ENCODE results near the gene PFKM.
"Not testable (repeated sequence)": the region's sequence is repeated elsewhere in the genome, so short reads cannot be mapped to it uniquely, and the experiment has no call there.

Gene PFKM

GRCh38 chr12:48121522-48121921 lies 2.4 kb downstream of the PFKM start:
- no peak for DNase-seq (ENCODE audit: low read depth in 1 of 2, low spot score in 1 of 2)
- Histone ChIP-seq H3K27me3 (ENCODE audit: insufficient read depth, poor library complexity, severe bottlenecking) (peaks cover 30% of the 10 kb centered on the region), H3K4me3 (replicated peaks; ENCODE audit: insufficient read depth, low read length) (no peak overlapping the region), H3K27ac (replicated peaks) (no peak overlapping the region)
- no peak for TF ChIP-seq POLR2AphosphoS5 (IDR thresholded peaks at IDR 0.05; ENCODE audit: low read depth)
- TF ChIP-seq CTCF (IDR thresholded peaks at IDR 0.05; ENCODE audit: insufficient read depth, low read length) = no peak

- no peak for DNase-seq (ENCODE audit: low read depth in 1 of 2, low spot score in 1 of 2)
- no peak overlapping the region for H3K27ac ChIP-seq (replicated peaks)
- no peak for TF ChIP-seq REST (IDR thresholded peaks at IDR 0.05; ENCODE audit: insufficient replicate concordance, low read depth)
- no peak for TF ChIP-seq CTCF (IDR thresholded peaks at IDR 0.05; ENCODE audit: insufficient read depth, low read length)
- TF ChIP-seq SPI1 (IDR thresholded peaks at IDR 0.05; ENCODE audit: borderline replicate concordance, low read depth) = no peak
- no peak for TF ChIP-seq GABPA (IDR thresholded peaks at IDR 0.05; ENCODE audit: low read depth)
- TF ChIP-seq POLR2AphosphoS5 (IDR thresholded peaks at IDR 0.05; ENCODE audit: low read depth) = no peak
- no peak overlapping the region for H3K4me3 ChIP-seq (replicated peaks; ENCODE audit: insufficient read depth, low read length)
- peaks cover 26% of the 10 kb centered on the region for H3K27me3 ChIP-seq (ENCODE audit: insufficient read depth, poor library complexity, severe bottlenecking)
These were observed 3.1 kb downstream of the PFKM start for GRCh38 chr12:48122065-48122834.

- H3K27ac ChIP-seq (replicated peaks) = no peak overlapping the region
- TF ChIP-seq GABPA (IDR thresholded peaks at IDR 0.05; ENCODE audit: low read depth) = no peak
- no peak for TF ChIP-seq REST (IDR thresholded peaks at IDR 0.05; ENCODE audit: insufficient replicate concordance, low read depth)
- no peak for TF ChIP-seq SPI1 (IDR thresholded peaks at IDR 0.05; ENCODE audit: borderline replicate concordance, low read depth)
- no peak for TF ChIP-seq CTCF (IDR thresholded peaks at IDR 0.05; ENCODE audit: insufficient read depth, low read length)
- TF ChIP-seq POLR2AphosphoS5 (IDR thresholded peaks at IDR 0.05; ENCODE audit: low read depth) = no peak
- peaks cover 17% of the 10 kb centered on the region for H3K27me3 ChIP-seq (ENCODE audit: insufficient read depth, poor library complexity, severe bottlenecking)
- no peak for DNase-seq (ENCODE audit: low read depth in 1 of 2, low spot score in 1 of 2)
- H3K4me3 ChIP-seq (replicated peaks; ENCODE audit: insufficient read depth, low read length) = no peak overlapping the region
These were observed 4.0 kb downstream of the PFKM start for GRCh38 chr12:48123169-48123568.

GRCh38 chr12:48125542-48125941 lies 6.4 kb downstream of the PFKM start:
- not testable (repeated sequence) for DNase-seq (ENCODE audit: low read depth in 1 of 2, low spot score in 1 of 2); H3K27ac ChIP-seq (replicated peaks); H3K27me3 ChIP-seq (ENCODE audit: insufficient read depth, poor library complexity, severe bottlenecking); H3K4me3 ChIP-seq (replicated peaks; ENCODE audit: insufficient read depth, low read length)
